ENCODE data around the gene CHD8. TPM values are rescaled to one million over a fixed set of nuclear protein-coding genes. Genes with fewer than 3 reads are reported as not detected.
A peak's percentile ranks its signal among the peaks of the same experiment; 100 is the strongest.

Gene CHD8
- total and polyA plus RNA-seq, 2 of the 13 experiments (the other 11 are each of a cell fraction or from before 2014, with no cell fraction given): 35.1 to 79.6 TPM

GRCh38 chr14:21437063-21437901 lies 18.6 kb downstream of the CHD8 start (continued):
- TF ChIP-seq PAXIP1 (CRISPR knock-in tag; conservative IDR thresholded peaks at IDR 0.05) (peak; percentile 39), ZNF629 (CRISPR knock-in tag; conservative IDR thresholded peaks at IDR 0.05) (no peak), GPN1 (CRISPR knock-in tag; IDR thresholded peaks at IDR 0.05; ENCODE audit: borderline replicate concordance) (no peak), ZC3H13 (CRISPR knock-in tag; IDR thresholded peaks at IDR 0.05) (peak; percentile 30), LBX2 (CRISPR knock-in tag; IDR thresholded peaks at IDR 0.05; ENCODE audit: borderline replicate concordance) (peak; percentile 61; the same call in 1 of the 2 replicates), DR1 (CRISPR knock-in tag; IDR thresholded peaks at IDR 0.05) (no peak; the same call in 1 of the 2 replicates), ZNF615 (CRISPR knock-in tag; IDR thresholded peaks at IDR 0.05; ENCODE audit: borderline replicate concordance) (no peak; the same call in 1 of the 2 replicates), ZNF687 (CRISPR knock-in tag; IDR thresholded peaks at IDR 0.05) (peak; percentile 89), GLMP (CRISPR knock-in tag; IDR thresholded peaks at IDR 0.05; ENCODE audit: borderline replicate concordance) (no peak)
- TF ChIP-seq, protein P1, sequence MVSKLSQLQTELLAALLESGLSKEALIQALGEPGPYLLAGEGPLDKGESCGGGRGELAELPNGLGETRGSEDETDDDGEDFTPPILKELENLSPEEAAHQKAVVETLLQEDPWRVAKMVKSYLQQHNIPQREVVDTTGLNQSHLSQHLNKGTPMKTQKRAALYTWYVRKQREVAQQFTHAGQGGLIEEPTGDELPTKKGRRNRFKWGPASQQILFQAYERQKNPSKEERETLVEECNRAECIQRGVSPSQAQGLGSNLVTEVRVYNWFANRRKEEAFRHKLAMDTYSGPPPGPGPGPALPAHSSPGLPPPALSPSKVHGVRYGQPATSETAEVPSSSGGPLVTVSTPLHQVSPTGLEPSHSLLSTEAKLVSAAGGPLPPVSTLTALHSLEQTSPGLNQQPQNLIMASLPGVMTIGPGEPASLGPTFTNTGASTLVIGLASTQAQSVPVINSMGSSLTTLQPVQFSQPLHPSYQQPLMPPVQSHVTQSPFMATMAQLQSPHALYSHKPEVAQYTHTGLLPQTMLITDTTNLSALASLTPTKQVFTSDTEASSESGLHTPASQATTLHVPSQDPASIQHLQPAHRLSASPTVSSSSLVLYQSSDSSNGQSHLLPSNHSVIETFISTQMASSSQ (IDR thresholded peaks at IDR 0.05; ENCODE audit: low read depth): peak; percentile 39; the same call in 1 of the 2 replicates
- TF ChIP-seq, protein P1 (CRISPR knock-in tag; IDR thresholded peaks at IDR 0.05; ENCODE audit: borderline replicate concordance): peak; percentile 87
- TF ChIP-seq, protein P2, sequence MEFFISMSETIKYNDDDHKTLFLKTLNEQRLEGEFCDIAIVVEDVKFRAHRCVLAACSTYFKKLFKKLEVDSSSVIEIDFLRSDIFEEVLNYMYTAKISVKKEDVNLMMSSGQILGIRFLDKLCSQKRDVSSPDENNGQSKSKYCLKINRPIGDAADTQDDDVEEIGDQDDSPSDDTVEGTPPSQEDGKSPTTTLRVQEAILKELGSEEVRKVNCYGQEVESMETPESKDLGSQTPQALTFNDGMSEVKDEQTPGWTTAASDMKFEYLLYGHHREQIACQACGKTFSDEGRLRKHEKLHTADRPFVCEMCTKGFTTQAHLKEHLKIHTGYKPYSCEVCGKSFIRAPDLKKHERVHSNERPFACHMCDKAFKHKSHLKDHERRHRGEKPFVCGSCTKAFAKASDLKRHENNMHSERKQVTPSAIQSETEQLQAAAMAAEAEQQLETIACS (CRISPR knock-in tag; IDR thresholded peaks at IDR 0.05): no peak
